ENCODE results near the gene CPXM2.

GRCh38 chr10:123922126-123922525 lies 30.5 kb upstream of the CPXM2 start:
- TF ChIP-seq CTCF (IDR thresholded peaks at IDR 0.05) = no peak
- TF ChIP-seq POLR2AphosphoS5 (IDR thresholded peaks at IDR 0.05; ENCODE audit: low read depth, low read length) = no peak
- TF ChIP-seq, protein P1, sequence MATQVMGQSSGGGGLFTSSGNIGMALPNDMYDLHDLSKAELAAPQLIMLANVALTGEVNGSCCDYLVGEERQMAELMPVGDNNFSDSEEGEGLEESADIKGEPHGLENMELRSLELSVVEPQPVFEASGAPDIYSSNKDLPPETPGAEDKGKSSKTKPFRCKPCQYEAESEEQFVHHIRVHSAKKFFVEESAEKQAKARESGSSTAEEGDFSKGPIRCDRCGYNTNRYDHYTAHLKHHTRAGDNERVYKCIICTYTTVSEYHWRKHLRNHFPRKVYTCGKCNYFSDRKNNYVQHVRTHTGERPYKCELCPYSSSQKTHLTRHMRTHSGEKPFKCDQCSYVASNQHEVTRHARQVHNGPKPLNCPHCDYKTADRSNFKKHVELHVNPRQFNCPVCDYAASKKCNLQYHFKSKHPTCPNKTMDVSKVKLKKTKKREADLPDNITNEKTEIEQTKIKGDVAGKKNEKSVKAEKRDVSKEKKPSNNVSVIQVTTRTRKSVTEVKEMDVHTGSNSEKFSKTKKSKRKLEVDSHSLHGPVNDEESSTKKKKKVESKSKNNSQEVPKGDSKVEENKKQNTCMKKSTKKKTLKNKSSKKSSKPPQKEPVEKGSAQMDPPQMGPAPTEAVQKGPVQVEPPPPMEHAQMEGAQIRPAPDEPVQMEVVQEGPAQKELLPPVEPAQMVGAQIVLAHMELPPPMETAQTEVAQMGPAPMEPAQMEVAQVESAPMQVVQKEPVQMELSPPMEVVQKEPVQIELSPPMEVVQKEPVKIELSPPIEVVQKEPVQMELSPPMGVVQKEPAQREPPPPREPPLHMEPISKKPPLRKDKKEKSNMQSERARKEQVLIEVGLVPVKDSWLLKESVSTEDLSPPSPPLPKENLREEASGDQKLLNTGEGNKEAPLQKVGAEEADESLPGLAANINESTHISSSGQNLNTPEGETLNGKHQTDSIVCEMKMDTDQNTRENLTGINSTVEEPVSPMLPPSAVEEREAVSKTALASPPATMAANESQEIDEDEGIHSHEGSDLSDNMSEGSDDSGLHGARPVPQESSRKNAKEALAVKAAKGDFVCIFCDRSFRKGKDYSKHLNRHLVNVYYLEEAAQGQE (IDR thresholded peaks at IDR 0.05; ENCODE audit: insufficient read depth in 1 of 2, low read depth in 2 of 2, low read length in 1 of 2) = no peak
- TF ChIP-seq SIN3A (IDR thresholded peaks at IDR 0.05; ENCODE audit: borderline replicate concordance, insufficient read depth, low read depth, low read length) = no peak

Measured in Panc1 (cell line).